HG03432 (cell line): ENCODE results near the gene ABI1.
A peak's percentile ranks its signal among the peaks of the same experiment; 100 is the strongest.
"Not testable (repeated sequence)": the region's sequence is repeated elsewhere in the genome, so short reads cannot be mapped to it uniquely, and the experiment has no call there.

Experiments
- ATAC-seq: cut with Tn5 transposase; IDR thresholded peaks from one replicate; pipeline ENCODE4 v1.9.1; 2021; ENCODE audit warnings: mild to moderate bottlenecking, moderate library complexity; ENCODE audit not compliant: unreplicated experiment

ABI1 gene

GRCh38 chr10:26805567-26806245, 55.1 kb downstream of the ABI1 start:
- ATAC-seq, result no peak

- no peak for ATAC-seq
Observed at GRCh38 chr10:26804418-26805393, 56.1 kb downstream of the ABI1 start.

- no peak for ATAC-seq
Observed at GRCh38 chr10:26803849-26804248, 56.9 kb downstream of the ABI1 start.

- no peak for ATAC-seq
Observed at GRCh38 chr10:26802527-26802926, 58.2 kb downstream of the ABI1 start.

GRCh38 chr10:26801831-26802230, 58.9 kb downstream of the ABI1 start:
- no peak for ATAC-seq

- no peak for ATAC-seq
Observed at GRCh38 chr10:26801274-26801673, 59.5 kb downstream of the ABI1 start.

GRCh38 chr10:26800468-26800867, 60.3 kb downstream of the ABI1 start:
- no peak for ATAC-seq

- ATAC-seq, result peak; percentile 51
Observed at GRCh38 chr10:26799342-26799741, 61.4 kb downstream of the ABI1 start.

- ATAC-seq, result no peak
Observed at GRCh38 chr10:26798298-26798697, 62.5 kb downstream of the ABI1 start.

- ATAC-seq, result no peak
Observed at GRCh38 chr10:26797340-26797739, 63.4 kb downstream of the ABI1 start.

GRCh38 chr10:26792758-26793495, 67.8 kb downstream of the ABI1 start:
- ATAC-seq, result no peak

GRCh38 chr10:26790221-26790995, 70.3 kb downstream of the ABI1 start:
- no peak for ATAC-seq

GRCh38 chr10:26789779-26790178, 71.0 kb downstream of the ABI1 start:
- not testable (repeated sequence) for ATAC-seq

GRCh38 chr10:26787362-26787761, 73.4 kb downstream of the ABI1 start:
- no peak for ATAC-seq

- peak; percentile 3 for ATAC-seq
Observed at GRCh38 chr10:26781797-26782196, 79.0 kb downstream of the ABI1 start.

GRCh38 chr10:26780793-26781601, 79.8 kb downstream of the ABI1 start:
- ATAC-seq, result peak; percentile 79

- ATAC-seq, result peak; percentile 37
Observed at GRCh38 chr10:26780106-26780792, 80.5 kb downstream of the ABI1 start.

- ATAC-seq, result no peak
Observed at GRCh38 chr10:26779176-26779860, 81.4 kb downstream of the ABI1 start.

GRCh38 chr10:26777686-26778085, 83.1 kb downstream of the ABI1 start:
- no peak for ATAC-seq
